Activated T-helper 1 cell treated with anti-CD3 and anti-CD28 coated beads, Interleukin-12 subunit alpha, Interleukin-12 subunit beta, Interleukin-2, Interleukin-4 antibody, amounts not matched to agents 30 ng/mL and 10 ng/mL and 1 ng/mL, durations not matched to agents 14 hours and 24 hours and 36 hours (primary cell): ENCODE results near the gene MAP2K3. TPM values are rescaled to one million over a fixed set of nuclear protein-coding genes. Genes with fewer than 3 reads are reported as not detected.
"Not testable (repeated sequence)": the region's sequence is repeated elsewhere in the genome, so short reads cannot be mapped to it uniquely, and the experiment has no call there.

Source experiments
- DNase-seq: peaks from one replicate; pipeline ENCODE4 v3.0.0; 2021; ENCODE audit warnings: low spot score
- H3K27ac Mint-ChIP-seq: one replicate; pipeline ENCODE4 v1.8.0; 2021; ENCODE audit warnings: mild to moderate bottlenecking, mixed read lengths
- H3K27me3 Mint-ChIP-seq: one replicate; pipeline ENCODE4 v1.8.0; 2022; ENCODE audit warnings: mild to moderate bottlenecking, moderate library complexity, mixed read lengths; ENCODE audit not compliant: insufficient read depth
- H3K36me3 Mint-ChIP-seq: one replicate; pipeline ENCODE4 v1.8.0; 2021; ENCODE audit warnings: low read depth, mixed read lengths
- H3K4me1 Mint-ChIP-seq: one replicate; pipeline ENCODE4 v1.8.0; 2021; ENCODE audit warnings: low read depth, mixed read lengths
- H3K4me3 Mint-ChIP-seq: one replicate; pipeline ENCODE4 v1.8.0; 2021; ENCODE audit warnings: mild to moderate bottlenecking, moderate library complexity, mixed read lengths
- H3K9me3 Mint-ChIP-seq: one replicate; pipeline ENCODE4 v1.8.0; 2021; ENCODE audit warnings: mixed read lengths
- intact Hi-C: fragments of 100-400 bp; cut with micrococcal nuclease; formaldehyde crosslinking; loops from one replicate; pipeline ENCODE4 v1.15.1; 2024
- total RNA-seq: library from RNA; stranded (reverse); gene quantifications from 2 replicates; pipeline ENCODE4 v1.2.3, GENCODE V29; 2022

Gene MAP2K3
- total RNA-seq, 1 donor from 2014 or later: 185 TPM

DNA sequence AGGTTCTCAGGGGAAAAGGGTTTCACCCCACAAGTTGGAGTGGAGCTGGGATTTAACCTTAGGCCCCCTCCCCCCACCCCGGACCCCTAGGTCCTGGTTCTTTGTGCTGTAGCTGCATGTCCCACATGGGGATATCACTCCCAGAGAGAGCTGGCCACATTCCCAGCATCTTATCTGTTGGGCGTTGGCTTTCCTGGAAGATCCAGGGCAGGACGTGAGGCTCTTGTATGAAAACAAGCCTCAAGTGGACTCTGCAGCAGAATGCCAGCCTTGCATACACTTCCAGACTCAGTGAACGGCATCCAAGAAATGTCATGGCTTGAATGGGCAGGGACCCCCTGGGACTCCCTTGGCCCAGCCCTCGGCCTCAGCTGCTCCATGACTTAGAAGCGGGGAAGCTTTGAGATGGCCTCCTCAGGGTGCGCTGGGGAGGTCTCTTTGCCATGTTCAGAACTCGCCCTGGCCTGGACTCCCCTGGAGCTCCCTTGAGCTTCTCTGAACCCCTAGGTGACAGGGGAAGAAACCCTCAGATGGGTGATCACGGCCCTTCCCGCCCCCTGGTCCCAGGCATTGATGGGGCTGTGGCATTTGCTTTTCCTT lies 62.2 kb downstream of the MAP2K3 start:
- H3K27ac Mint-ChIP-seq, H3K4me1 Mint-ChIP-seq, intact Hi-C loops, H3K27me3 Mint-ChIP-seq, DNase-seq, H3K4me3 Mint-ChIP-seq, H3K9me3 Mint-ChIP-seq, H3K36me3 Mint-ChIP-seq: not testable (repeated sequence)

DNA sequence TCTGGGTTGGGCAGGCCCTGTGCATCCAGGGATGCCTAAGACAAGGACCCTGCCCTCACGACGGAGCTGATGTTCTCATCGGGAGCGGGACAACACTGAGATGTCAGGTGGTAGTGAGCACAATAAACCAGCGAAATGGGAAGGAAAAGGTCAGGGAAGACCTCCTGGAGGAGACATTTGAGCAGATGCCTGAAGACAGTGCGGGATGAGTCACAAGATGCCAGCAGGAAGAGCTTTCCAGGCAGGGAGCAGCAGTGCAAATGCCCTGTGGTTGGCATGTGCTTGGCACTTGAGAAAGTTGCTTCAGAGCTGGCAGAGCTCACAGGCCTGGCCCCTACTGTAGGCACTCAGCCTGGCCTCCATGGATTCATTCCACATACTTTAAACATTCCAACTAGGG lies 63.1 kb downstream of the MAP2K3 start:
- H3K27me3 Mint-ChIP-seq, DNase-seq, intact Hi-C loops, H3K36me3 Mint-ChIP-seq, H3K4me3 Mint-ChIP-seq, H3K4me1 Mint-ChIP-seq, H3K27ac Mint-ChIP-seq, H3K9me3 Mint-ChIP-seq: not testable (repeated sequence)

DNA sequence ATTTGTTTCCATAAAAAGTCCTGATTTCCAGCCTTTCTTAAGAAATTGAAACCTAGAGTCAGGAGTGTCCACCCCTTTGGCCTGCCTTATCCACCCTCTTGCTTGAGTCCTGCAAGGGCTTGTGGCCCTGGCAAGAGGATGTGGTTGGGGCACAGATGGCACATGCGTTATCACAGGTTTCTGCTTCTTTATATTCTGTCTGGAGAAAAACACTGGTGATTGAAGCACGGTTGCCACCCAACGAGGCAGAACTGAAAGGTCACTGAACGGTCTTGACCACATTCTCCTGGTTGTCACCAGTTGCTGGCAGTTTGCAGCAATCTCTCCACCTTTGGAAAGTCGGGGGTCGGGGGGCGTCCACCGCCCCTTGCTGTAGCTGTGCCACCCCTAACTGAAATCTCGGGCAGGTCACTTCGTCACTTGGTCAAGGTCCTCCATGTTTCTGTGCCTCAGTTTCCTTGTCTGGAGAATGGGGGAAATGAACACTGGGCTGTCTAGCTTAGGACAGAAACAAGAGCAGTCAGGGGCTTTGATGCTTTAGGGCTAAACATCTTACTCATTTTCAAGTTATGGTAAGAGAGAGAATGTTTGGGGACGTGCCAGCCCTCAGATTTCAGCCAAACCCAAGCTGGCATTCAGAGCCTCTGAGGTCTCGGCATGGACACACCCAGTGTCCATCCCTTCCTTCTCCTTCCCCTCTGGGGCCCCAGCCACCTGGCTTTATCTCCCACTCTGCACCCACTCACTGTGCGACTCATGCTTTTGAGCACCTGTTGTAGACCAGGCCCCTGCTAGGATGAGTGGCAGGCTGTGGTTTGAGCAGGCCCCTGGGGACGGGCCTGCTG lies 63.8 kb downstream of the MAP2K3 start:
- H3K9me3 Mint-ChIP-seq, H3K4me1 Mint-ChIP-seq, DNase-seq, intact Hi-C loops, H3K27me3 Mint-ChIP-seq, H3K4me3 Mint-ChIP-seq, H3K36me3 Mint-ChIP-seq, H3K27ac Mint-ChIP-seq: not testable (repeated sequence)

DNA sequence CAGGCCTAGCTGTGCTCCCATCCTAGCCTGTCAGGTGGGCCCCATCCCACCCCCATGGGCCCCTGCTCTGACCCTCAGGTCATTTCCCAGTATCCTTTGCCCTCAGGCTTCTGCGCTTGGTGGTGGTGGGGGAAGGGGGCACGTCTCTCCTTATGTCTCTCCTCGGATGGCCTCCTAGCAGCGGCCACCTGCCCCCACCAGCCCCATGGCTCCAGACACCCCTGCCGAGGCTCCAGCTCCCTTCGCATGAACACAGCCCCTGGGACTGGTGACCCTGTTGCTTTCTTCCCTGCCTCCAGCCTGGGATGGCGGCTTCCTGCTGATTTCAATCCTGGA lies 64.4 kb downstream of the MAP2K3 start:
- H3K4me1 Mint-ChIP-seq, H3K9me3 Mint-ChIP-seq, H3K36me3 Mint-ChIP-seq, DNase-seq, H3K27ac Mint-ChIP-seq, H3K4me3 Mint-ChIP-seq, H3K27me3 Mint-ChIP-seq, intact Hi-C loops: not testable (repeated sequence)

DNA sequence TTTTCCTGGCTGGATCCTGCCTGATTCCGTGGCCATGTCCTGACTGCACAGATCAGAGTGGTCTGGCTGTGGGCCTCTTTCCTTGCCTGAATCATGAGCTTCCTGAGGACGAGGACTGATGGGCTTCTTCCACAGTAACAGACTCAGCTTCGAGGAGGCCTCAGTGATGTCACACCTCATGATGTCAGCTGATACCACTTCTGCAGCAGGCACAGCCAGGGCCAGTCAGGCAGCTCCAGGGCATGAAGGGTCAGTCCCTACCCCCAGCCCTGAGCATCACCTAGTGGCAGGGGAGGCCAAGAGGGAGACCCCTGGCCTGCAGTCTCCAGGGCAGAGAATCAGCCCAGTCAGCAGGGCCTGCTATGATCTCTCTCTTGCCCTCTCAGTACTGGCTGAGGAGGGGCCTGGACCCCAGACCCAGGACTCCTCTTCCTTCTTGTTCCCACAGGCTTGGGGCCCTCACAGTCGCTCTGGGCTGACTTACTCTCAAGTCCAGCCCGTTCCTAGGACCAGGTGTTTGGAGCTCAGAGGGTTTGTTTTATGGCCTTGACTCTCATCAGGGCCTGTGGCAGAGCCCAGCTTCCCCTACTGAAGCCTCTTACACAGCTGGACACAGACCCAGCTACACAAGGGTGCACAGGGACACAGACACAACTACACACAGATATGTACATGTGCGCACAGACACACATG lies 65.0 kb downstream of the MAP2K3 start:
- not testable (repeated sequence) for H3K4me3 Mint-ChIP-seq

DNA sequence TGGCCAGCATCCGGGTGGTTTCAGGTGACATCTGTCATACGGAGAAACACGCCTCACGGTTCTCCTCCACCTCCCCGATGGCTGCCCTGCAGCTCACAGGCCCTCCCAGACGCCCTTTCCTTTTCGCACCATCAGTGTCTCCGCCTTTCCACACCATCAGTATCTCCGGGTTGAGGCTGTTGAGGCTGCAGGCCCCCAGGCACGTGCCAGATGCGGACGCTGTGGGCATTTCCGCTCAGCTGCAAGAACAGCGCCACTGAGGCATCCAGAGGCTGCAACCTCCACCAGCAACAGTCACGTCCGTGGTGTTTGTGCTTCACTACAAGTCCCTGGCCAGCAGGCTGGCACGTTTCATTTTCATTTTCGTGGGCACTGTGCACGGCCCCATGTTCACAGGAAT lies 66.0 kb downstream of the MAP2K3 start:
- H3K36me3 Mint-ChIP-seq, H3K27ac Mint-ChIP-seq, DNase-seq, intact Hi-C loops, H3K9me3 Mint-ChIP-seq, H3K4me1 Mint-ChIP-seq, H3K4me3 Mint-ChIP-seq, H3K27me3 Mint-ChIP-seq: not testable (repeated sequence)

More for the DNA sequence above, 65.0 kb downstream of the MAP2K3 start:
- H3K27me3 Mint-ChIP-seq, H3K36me3 Mint-ChIP-seq, DNase-seq, H3K4me1 Mint-ChIP-seq, H3K27ac Mint-ChIP-seq, intact Hi-C loops, H3K9me3 Mint-ChIP-seq: not testable (repeated sequence)

DNA sequence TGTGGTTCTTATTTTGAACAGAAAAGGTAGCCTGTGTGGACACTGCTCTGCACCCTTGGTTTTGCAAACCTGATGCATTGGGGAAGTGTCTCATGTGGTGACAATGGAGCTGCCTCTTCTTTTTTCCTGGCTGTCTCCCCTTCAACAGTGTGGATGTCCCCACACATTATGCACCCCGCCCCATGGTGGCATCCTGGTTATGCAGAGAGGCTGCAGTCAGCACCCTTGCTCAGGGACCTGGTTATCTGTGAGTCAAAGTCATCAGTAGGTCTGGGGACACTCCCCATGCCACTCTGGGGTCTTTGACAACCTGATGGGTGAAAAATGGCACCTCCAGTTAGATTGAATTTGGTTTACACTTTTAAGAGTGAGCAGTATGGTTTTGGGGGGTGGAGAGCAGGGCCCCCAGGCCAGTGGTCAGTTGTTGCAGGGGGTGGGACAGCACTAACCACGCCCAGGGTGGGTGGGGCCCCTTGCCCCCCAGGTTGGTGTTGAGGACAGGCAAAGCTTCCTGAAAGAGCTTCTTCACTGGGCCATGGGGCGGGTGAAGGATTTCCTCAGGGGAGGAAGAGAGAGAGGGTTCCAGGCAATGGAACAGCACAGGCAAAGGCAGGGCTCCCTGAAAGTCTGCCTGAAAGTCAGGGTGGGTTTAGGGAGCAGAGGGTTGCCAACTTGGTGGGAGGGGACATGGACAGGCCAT lies 67.0 kb downstream of the MAP2K3 start:
- no peaks in the 10 kb centered on the region for H3K36me3 Mint-ChIP-seq
- H3K27ac Mint-ChIP-seq: no peak overlapping the region
- H3K9me3 Mint-ChIP-seq: no peaks in the 10 kb centered on the region
- no peak for DNase-seq
- H3K4me3 Mint-ChIP-seq: no peak overlapping the region
- H3K4me1 Mint-ChIP-seq: no peaks in the 10 kb centered on the region
- H3K27me3 Mint-ChIP-seq: peaks cover 6% of the 10 kb centered on the region
- intact Hi-C loops: no loop called here

DNA sequence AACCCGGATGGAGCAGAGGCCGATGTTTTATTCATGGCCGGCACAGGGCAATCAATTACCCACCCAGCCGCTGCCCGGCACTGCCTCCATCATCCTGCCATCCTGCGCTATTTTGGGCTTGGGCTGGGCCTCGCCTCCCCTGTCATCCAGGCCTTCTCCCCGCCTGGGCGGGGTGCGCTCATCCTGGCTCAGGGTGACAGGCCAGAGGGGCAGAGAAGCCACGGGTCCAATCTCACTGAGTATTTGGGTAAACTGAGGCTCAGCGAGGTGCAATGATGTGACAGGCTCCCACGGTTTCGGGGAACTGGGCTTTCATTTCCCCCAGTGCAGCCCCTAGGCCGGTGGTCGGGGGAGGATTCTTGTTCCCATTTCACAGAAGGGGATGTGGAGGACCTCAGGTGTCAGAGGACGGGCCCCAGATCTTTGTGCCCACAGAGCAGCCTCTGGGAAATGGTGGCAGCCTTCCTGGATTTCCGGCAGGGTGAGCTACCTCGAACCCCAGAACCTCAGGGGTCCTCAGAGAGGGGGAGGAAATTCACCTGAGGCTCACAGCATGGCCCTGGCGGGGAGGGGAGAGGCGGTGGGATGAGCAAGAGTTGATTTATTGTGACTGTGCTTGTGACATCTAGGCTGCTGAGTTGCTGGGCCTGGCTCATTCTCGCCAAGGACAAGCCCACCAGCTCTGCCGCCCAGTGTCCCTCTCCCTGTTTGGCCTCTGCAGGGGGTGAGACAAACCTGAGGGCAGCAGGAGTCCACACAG lies 67.9 kb downstream of the MAP2K3 start:
- intact Hi-C loops: no loop called here
- no peak for DNase-seq
- H3K27ac Mint-ChIP-seq: no peak overlapping the region
- peaks cover 6% of the 10 kb centered on the region for H3K27me3 Mint-ChIP-seq
- H3K9me3 Mint-ChIP-seq: no peaks in the 10 kb centered on the region
- no peaks in the 10 kb centered on the region for H3K4me1 Mint-ChIP-seq
- H3K36me3 Mint-ChIP-seq: no peaks in the 10 kb centered on the region
- no peak overlapping the region for H3K4me3 Mint-ChIP-seq

DNA sequence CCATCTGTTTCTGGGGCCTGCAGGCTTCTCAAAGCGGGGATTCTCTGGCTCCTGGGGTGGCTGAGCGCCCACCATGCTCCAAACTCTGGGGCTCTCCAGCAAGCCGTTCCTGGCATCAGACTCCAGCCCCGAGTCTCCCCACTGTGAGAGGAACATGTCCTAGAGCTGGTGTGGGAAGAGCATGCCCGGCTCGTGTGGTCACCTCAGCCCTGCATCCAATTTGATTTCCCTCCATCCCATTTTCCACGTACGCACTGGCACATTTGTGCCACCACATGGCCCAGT lies 68.4 kb downstream of the MAP2K3 start:
- Mint-ChIP-seq H3K27me3 (peaks cover 6% of the 10 kb centered on the region), H3K36me3 (no peaks in the 10 kb centered on the region), H3K9me3 (no peaks in the 10 kb centered on the region), H3K4me3 (no peak overlapping the region), H3K4me1 (no peaks in the 10 kb centered on the region), H3K27ac (no peak overlapping the region)
- intact Hi-C loops: no loop called here
- no peak for DNase-seq

DNA sequence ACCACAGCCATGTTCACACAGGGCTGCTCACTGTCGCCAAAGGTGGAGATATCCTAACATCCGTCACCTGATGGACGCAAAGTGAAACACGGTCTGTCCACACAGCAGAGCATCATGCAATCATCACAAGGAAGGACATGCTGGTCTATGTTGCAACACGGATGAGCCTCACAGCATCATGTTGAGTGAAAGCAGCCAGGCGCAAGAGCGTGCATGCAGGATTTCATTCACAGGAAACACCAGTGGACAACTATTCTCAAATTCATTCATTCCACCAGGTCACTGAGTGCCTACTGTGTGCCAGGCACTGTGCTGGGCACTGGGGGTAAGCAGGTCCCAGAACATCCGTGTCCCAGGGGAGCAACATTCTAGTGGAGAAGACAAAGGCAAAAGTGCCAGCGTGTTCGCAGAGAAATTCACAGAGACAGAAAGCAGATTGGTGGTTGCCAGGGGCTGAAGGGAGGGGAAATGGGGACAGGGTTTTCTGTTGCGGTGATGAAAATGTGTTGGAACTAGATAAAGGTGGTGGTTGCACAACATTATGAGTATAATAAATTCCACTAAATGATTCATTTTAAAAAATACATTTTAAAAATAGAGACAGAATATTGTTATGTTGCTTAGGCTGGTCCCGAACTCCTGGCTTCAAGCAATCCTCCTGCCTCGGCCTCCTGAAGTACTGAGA lies 69.0 kb downstream of the MAP2K3 start:
- intact Hi-C loops: no loop called here
- no peak overlapping the region for H3K4me3 Mint-ChIP-seq
- no peak for DNase-seq
- no peaks in the 10 kb centered on the region for H3K36me3 Mint-ChIP-seq
- no peaks in the 10 kb centered on the region for H3K9me3 Mint-ChIP-seq
- peaks cover 6% of the 10 kb centered on the region for H3K27me3 Mint-ChIP-seq
- H3K4me1 Mint-ChIP-seq: no peaks in the 10 kb centered on the region
- no peak overlapping the region for H3K27ac Mint-ChIP-seq

DNA sequence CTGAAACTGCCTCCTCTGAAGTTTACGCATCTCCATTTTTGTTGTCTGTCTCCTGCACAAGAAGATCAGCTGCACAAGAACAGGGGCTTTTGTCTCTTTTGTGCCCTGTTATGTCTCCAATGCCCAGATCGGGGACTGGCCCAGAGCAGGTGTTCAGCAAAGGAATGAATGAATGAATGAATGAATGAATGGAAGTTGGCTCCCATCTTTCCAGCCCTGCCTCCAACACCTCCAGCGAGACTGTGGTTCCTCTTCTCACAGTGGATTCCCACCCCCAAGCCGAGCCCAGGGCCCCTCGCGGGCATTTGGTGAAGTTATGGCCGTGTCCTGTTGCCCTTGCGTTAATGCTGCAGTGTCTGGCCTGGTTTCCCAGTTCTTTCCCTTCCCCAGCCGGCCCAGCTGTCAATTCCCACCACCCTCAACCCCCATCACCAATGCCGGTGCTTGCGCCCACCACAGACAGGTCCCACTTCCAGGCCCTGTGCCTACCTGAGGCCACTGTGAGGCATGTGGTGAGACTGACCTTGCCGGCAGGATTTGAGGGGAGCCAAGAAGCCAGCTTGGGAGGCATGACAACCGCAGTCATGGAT lies 70.4 kb downstream of the MAP2K3 start:
- intact Hi-C loops: no loop called here
- Mint-ChIP-seq H3K27me3 (peaks cover 6% of the 10 kb centered on the region), H3K4me1 (no peaks in the 10 kb centered on the region), H3K4me3 (no peak overlapping the region), H3K27ac (no peak overlapping the region), H3K9me3 (no peaks in the 10 kb centered on the region), H3K36me3 (no peaks in the 10 kb centered on the region)
- DNase-seq: no peak

DNA sequence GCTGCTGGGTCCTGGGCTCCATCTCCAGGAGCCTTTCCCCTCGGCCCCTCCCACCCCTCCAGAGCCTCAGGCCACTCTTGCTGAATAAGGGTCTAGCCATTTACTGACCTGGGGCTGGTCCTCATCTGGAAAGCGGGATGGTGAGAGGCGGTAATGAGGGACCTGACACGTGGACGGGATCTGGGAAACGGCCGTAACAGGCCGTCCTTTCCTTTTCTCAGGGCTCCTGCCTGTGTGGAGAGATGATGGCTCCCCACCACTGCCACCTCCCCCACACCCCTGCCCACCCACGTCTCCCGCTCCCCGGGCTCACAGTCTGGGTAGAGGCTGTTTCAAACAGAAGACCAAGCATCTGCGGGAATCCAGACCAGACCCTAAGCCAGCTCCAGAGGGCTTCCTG lies 71.1 kb downstream of the MAP2K3 start:
- no peaks in the 10 kb centered on the region for H3K36me3 Mint-ChIP-seq
- H3K27me3 Mint-ChIP-seq: peaks cover 6% of the 10 kb centered on the region
- H3K27ac Mint-ChIP-seq: no peak overlapping the region
- no peaks in the 10 kb centered on the region for H3K4me1 Mint-ChIP-seq
- H3K9me3 Mint-ChIP-seq: no peaks in the 10 kb centered on the region
- H3K4me3 Mint-ChIP-seq: no peak overlapping the region
- DNase-seq: no peak
- intact Hi-C loops: no loop called here
